Activated effector memory CD4-positive, alpha-beta T cell treated with anti-CD3 and anti-CD28 coated beads, Interleukin-2, amount 50 U/mL, for 16 hours (primary cell): ENCODE results near the gene OR51B6.
"Not testable (repeated sequence)": the region's sequence is repeated elsewhere in the genome, so short reads cannot be mapped to it uniquely, and the experiment has no call there.

ENCODE experiments used
- DNase-seq: peaks from one replicate; pipeline ENCODE4 v3.0.0-alpha.2; 2020

OR51B6 gene

DNA sequence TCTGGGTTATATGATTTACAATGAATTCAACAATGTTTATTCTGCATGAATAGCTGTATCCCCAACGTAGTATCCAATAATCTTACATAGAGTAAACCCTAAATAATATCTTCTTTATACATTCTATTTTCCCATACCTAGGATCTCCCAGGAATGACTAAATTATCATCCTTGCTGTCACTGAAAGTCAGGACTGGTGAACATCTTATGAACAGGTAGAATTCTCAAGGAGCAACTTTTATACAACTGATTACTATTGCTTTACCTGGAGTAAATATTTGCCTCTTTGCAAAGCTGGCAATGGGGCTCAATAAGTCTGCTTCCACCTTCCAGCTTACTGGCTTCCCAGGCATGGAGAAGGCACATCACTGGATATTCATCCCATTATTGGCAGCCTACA, at the start of gene OR51B6:
OR51B6 (plus strand) TSS at position 301 of the 400 bp plus-strand sequence; CDS start at position 301, 0 bp downstream.
- no peak for DNase-seq

- DNase-seq, result no peak
Measured at GRCh38 chr11:5301846-5302245, 49.5 kb upstream of the OR51B6 start, which contains the start of gene OR51B4. Gene OR51B4, minus strand, starts transcription at chr11:5301946. Its CDS starts 0 bp downstream, at chr11:5301946.

- no peak for DNase-seq
Measured at GRCh38 chr11:5303626-5304025, 47.7 kb upstream of the OR51B6 start.

GRCh38 chr11:5304046-5304445, 47.3 kb upstream of the OR51B6 start:
- no peak for DNase-seq

DNA sequence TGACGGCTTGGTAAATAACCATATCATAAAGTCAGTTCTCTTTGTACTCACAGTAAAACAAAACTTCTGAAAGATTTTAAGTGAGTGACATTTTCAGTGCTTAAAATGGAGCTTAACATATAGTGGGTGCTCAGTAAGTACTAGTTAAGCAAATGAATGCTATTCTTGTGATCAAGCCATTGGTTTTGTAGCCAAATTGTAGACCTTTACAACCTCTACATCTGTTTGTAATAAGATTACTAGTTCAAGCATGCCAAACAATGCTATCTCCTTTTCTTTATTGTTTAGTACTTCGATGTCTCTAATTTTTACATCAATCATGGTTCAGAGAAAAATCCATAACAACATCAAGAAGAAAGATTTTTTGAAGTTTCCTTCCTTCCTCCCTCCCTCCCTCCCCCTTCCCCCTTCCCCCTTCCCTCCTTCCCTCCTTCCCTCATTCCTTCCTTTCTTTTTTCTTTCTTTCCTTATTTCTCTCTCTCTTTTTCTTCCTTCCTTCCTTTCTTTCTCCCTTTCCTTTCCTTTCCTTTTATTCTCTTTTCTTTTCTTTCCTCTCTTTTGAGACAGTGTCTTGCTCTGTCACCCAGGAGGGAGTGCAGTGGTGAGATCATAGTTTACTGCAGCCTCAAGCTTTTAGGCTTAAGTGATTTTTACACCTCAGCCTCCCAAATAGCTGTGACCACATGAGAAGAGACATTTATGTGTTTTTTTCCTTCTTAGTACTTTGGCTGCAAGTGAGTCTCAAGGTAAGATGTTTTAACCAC, 43.9 kb upstream of the OR51B6 start:
- DNase-seq, result no peak

DNA sequence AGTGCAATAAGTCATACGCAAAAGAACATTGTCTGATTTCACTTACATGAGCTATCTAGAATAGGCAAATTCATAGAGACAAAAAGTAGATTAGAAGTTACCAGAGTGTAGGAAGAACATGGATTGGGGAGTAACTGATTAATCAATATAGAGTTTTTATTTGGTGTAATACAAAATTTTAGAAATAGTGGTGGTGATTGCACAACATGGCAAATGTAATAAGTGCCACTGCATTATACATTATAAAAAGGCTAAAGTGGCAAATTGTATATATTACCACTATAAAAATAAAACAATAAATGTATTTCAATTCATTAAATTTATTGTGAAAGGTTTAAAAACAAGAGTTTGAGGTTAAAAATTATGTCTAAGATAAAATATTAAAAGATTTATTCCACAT, 40.9 kb upstream of the OR51B6 start:
- no peak for DNase-seq

DNA sequence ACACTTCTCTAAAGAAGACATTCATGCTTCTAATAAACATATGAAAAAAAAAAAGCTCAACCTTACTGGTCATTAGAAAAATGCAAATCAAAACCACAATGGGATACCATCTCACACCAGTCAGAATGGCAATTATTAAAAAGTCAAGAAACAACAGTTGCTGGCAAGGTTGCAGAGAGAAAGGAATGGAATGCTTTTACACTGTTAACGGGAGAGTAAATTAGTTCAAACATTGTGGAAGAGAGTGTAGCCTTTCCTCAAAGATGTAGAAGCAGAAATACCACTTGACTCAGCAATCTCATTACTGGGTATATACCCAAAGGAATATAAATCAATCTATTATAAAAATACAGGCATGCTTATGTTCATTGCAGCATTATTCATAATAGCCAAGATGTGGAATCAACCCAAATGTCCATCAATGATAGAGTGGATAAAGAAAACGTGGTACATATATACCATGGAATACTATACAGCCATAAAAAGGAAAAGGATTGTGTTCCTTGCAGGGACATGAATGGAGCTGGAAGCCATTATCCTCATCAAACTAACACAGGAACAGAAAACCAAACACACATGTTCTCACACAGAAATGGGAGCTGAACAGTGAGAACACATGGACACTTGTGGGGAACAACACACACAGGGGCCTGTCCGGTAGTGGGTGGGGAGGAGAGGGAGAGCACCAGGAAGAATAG, 37.8 kb upstream of the OR51B6 start:
- not testable (repeated sequence) for DNase-seq

- no peak for DNase-seq
Measured at GRCh38 chr11:5317292-5317691, 34.0 kb upstream of the OR51B6 start.

GRCh38 chr11:5324197-5324596, 27.1 kb upstream of the OR51B6 start, which contains the start of gene OR51B2:
Gene OR51B2, minus strand, starts transcription at chr11:5324297. Its CDS starts 0 bp downstream, at chr11:5324297.
- DNase-seq, result no peak

DNA sequence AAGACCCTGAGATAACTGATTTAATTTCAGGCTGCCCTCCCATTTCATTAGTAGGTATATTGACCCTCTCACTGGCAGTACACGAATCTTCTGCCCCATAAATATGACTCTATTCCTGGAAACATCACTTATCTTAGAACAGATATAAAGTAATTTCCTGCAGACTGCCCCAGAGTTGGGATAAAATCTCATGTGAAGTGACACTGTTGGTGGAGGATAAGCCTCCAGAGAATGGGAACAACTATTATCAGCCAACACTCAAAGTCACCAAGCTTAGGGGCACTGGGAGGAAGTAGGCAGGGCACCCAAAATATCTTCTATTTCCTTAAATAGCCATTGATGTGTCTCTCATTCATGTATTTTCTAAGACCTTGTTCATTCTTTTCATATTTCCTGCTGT, 16.1 kb upstream of the OR51B6 start:
- DNase-seq, result no peak

- DNase-seq, result no peak
Measured at GRCh38 chr11:5336331-5336730, 15.0 kb upstream of the OR51B6 start.

GRCh38 chr11:5337253-5337652, 14.1 kb upstream of the OR51B6 start:
- not testable (repeated sequence) for DNase-seq

GRCh38 chr11:5339771-5340322, 11.5 kb upstream of the OR51B6 start:
- DNase-seq, result no peak

DNA sequence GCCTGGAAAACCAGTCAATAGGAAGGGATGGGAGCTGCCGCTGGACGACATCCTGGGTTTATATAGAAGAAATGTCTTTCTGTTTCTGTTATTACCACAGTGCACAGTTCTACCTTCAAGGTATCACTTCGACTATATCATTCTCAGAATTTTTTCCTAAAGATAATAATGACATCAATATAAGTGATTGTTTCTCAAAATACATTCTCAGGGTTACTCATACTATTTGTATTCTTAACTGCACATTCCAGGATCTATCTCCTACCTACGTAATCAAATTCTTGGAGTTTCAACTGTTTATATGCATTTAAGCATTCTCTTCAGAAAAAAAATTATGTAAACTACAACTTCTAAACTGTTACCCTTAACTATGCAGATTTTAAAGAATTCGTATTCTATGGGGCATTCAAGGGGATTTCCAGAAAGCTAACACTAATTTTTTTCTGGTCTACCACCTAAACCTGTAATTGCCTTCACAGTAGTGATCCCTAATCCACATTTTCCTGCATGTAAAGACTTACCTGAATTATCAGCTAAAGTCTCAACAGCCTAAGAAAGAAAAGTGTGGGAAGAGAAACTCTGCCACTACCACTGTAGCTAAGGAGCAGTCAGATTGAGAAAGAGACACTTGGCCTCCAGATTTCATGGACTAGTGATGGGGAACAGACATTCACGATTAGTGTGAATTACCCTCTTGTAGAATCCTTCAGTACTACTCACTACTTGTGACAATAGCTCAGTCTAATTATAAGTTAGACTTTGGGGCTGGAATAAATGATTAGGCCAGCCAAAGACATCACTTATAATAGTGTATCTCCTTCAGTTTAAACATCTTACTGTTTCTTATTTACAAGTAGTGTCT, 7.6 kb upstream of the OR51B6 start, which contains the start of gene OR51B5:
OR51B5 (minus strand) TSS at position 51 of the 862 bp plus-strand sequence; CDS start at position 51, 0 bp downstream.
- no peak for DNase-seq

- DNase-seq, result no peak
Measured at GRCh38 chr11:5345831-5346230, 5.5 kb upstream of the OR51B6 start.

DNA sequence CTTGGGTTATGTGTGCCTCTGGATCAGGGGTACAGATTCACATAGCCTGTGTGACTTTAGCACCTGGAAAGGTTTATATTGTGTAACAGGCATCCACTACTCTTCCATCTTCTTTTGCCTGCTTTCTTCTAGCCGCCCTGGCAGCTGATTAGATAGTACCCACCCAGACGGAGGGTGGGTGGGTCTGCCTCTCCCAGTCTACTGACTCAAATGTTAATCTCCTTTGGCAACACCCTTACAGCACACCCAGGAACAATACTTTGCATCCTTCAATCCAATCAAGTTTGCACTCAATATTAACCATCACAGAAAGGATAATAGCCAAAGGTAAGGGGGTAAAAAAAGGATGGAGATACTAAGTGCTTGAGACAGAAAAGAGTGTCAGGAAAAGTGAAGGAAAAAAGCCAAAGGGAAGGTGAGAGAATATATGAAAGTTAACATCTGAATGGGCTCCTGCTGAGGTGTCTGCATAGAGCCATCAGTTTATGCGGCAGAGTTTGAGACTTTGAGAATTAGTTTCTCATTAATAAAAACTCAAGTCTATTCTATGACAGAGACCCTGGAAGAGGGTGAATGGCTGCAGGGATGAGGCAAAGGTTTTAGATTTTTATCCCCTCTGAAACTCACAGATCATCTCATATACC, 2.6 kb upstream of the OR51B6 start:
- no peak for DNase-seq

GRCh38 chr11:5349550-5349949, 1.8 kb upstream of the OR51B6 start:
- DNase-seq, result no peak

DNA sequence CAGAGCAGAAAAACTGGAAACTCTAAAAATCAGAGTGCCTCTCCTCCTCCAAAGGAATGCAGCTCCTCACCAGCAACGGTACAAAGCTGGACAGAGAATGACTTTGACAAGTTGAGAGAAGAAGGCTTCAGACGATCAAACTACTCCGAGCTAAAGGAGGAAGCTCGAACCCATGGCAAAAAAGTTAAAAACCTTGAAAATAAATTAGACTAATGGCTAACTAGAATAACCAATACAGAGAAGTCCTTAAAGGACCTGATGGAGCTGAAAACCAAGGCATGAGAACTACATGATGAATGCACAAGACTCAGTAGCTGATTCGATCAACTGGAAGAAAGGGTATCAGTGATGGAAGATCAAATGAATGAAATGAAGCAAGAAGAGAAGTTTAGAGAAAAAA, 4.7 kb downstream of the OR51B6 start:
- DNase-seq, result not testable (repeated sequence)

- DNase-seq, result no peak
Measured at GRCh38 chr11:5362017-5362625, 10.8 kb downstream of the OR51B6 start.

GRCh38 chr11:5363679-5364078, 12.4 kb downstream of the OR51B6 start:
- no peak for DNase-seq

- no peak for DNase-seq
Measured at GRCh38 chr11:5364214-5364613, 12.9 kb downstream of the OR51B6 start.

GRCh38 chr11:5366365-5366764, 15.1 kb downstream of the OR51B6 start:
- DNase-seq, result not testable (repeated sequence)
